GM19193 (cell line): ENCODE data around the gene CD79B.

Source experiments
- POLR2A ChIP-seq: IDR thresholded peaks from 4 replicates; pipeline ENCODE4 v1.6.1; 2011; ENCODE audit not compliant: insufficient read depth, insufficient read length; ENCODE audit errors: extremely low read depth

Gene CD79B

GRCh38 chr17:63945784-63946439 lies 13.8 kb upstream of the CD79B start:
- TF ChIP-seq POLR2A, result no peak

DNA sequence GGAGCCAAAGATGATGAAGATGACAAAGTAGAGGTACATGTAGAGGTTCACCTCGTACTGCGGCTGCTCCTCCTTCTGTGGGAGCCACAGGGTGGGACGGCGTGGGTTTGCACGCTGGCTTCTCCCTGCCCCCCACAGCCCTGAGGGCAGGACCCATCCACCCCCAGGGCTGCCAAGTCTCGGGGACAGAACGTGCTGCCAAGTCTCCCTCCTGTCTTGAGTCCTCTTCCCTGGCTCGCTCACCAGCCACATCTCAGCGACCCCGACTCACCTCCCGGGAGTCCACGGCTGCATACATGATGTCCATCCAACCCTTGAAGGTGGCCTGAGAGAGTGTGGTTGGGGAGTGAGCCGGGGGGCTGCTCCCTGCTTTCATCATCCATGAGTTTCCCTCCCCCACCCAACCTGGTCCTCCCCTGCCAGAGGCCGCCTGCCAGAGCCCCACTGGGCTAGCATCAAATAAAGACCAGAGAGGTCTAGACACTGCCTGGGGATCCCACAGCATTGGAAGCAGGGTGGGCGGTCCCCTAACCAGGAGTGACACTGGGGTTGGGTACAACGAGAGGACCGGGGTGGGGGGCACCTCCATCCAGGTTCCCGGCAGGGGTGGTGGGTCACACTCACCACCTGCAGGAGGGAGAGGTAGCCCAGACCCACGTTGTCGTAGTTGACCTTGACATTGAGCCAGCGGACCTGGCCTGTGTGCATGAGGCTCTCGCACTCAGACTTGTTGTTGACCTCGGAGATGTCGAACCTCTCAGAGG lies 12.8 kb upstream of the CD79B start:
- no peak for TF ChIP-seq POLR2A

GRCh38 chr17:63943745-63944144 lies 11.6 kb upstream of the CD79B start:
- no peak for TF ChIP-seq POLR2A

DNA sequence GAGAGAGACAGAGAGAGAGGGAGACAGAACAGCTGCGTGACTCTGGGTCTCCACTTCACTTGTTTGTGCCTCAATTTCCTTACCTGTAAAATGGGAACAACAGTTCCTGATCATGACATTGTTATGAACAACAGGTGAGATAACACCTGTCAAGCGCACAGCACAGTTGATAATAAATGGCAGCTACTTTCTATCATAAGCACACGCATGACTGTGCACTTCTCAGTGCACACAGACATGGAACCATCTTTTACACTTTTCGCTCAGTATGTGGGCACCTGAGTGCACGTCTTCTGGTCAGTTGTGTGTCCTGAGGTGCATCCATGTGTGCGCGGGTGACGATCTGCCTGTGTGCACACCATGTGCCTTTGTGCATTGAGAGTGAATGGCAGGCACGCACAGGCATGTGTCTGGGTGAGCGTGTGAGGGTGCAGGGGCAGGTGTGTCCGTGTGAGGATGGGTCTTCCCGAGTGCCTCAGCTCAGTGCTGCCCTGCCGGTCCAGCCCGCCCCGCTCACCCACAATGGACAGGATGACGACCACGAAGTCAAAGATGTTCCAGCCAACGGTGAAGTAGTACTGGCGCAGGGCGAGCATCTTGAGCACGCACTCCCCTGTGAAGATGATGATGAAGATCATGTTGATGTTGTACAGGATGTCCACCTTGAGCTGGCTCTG lies 10.3 kb upstream of the CD79B start:
- no peak for TF ChIP-seq POLR2A

GRCh38 chr17:63941751-63942150 lies 9.6 kb upstream of the CD79B start:
- TF ChIP-seq POLR2A, result no peak

DNA sequence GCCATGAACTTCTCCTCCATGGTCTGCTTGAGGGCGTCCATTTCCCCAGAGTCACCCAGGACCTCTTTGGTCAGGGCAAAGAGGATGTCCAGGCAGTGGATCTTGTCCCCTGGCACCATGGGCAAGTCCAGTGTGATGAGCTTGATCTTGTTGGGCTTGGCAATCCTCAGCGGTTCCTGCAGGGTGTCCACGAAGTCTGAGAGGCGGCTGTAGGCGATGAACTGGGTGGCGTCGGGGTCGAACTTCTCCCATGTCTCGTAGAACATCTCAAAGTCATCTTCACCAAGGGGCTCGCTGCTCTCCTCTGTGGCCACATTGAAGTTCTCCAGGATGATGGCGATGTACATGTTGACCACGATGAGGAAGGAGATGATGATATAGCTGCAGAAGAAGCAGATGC lies 9.0 kb upstream of the CD79B start:
- TF ChIP-seq POLR2A, result no peak

DNA sequence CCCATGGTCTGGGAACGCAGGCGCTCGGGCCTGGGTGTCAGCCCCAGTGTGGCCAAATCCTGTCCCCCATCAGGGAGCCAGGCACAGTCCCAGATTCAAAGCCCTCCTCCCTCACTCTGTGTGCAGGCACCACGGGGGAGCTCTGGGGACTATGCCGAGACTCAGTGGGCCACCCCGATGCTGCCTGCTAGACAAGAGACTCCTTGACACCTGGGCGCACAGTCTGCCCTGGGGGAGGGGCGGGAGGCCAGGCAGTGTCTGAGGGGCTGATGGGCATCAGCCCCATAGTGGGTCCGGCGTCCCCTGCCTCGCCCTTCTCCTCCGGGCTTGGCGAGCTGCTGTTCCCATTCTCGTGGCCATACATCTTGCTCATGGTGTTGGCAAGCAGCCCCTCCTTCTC lies 8.5 kb upstream of the CD79B start:
- no peak for TF ChIP-seq POLR2A

DNA sequence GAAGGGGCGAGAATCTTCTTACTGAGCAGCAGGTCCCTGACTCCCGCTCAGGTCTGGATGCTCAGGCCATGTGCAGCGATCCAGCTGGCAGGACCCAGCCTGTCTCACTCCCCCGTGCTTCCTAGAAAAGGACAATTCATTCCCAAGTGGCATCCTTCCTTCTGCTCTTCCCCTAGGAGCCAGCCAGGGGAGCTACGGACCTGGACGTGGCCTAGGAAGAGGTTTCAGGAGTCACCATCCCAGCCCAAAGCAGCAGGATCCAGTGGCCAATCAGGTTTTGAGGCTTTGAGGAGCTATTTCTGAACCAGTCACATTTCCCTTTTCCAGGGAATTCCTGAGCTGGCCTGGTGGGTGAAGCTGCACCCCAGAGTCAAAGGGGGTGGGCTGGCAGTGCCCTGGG lies 7.8 kb upstream of the CD79B start:
- TF ChIP-seq POLR2A, result no peak

GRCh38 chr17:63939401-63939800 lies 7.3 kb upstream of the CD79B start:
- no peak for TF ChIP-seq POLR2A

GRCh38 chr17:63937920-63938319 lies 5.8 kb upstream of the CD79B start:
- TF ChIP-seq POLR2A, result no peak

- no peak for TF ChIP-seq POLR2A
Measured at GRCh38 chr17:63937319-63937718, 5.2 kb upstream of the CD79B start.

GRCh38 chr17:63934183-63935112 lies 2.3 kb upstream of the CD79B start:
- no peak for TF ChIP-seq POLR2A

DNA sequence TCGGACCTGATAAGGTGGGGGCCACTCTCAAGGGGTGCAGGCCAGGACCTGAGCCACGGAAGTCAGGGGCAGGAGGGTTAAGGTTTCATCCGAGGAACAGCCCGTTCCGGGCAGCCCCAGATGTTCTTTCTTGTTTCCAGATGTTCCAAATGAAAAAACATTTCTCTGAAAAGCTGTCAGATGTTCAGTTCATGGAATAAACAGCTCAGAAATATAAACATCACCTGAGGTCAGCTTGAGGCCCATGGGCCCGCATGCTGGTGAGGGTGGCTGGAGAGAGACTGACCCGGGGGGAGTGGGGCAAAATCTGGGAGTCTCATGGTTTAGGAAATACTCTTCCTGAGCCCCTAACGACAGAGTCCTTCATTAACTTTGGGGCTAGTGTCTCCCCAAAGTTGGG lies 1.5 kb upstream of the CD79B start:
- TF ChIP-seq POLR2A, result no peak

DNA sequence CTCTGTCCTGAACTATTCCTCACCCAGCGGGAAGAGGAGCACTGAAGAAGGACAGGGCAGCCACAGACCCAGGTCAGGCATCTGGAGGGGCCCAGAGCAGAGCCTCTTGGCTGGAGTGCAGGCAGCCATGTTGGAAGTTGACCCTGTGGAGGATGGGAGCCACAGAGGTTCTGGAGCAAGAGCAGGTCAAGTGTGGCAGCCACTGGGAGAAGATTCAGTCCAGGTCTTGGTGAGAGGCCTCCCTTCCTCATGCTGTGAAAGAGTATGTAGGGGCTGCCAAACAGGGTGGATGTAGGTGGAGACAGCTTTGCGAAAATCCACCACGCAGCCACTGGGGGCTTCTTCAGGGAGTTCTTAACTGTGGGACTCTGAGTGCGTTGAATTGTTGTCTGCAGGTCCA lies 590 bp upstream of the CD79B start:
- TF ChIP-seq POLR2A, result no peak

DNA sequence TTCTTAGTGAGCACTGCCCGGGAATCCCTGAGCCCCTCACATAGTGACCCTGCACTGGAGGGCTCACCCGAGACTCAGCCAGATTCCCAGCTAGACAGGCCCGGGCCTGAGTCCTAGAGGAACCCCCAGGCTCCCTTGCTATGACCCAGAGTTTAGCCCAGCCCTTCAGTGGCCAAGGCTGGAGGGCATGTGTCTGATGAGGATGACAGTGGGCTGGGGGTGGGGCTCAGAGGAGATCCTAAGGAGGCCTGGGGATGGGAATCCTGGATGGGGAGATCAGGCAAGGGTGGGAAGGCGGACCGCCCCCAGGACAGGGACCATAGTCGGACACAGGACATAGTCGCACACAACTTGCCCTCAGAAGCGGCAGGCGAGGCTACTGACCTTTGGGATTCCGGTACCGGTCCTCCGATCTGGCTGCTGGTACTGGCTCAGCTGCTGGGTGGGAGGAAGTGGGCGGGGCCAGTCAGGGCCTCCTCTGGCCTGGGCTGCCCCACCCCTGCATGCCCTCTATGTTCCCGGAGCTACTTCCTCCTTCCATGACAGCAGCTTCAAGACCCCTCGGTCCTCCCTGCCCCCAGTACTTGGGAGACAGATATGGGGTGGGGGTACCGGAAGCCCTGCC lies 1.1 kb downstream of the CD79B start:
- no peak for TF ChIP-seq POLR2A
